ENCODE data around the gene ELOA2.
"Not testable (repeated sequence)": the region's sequence is repeated elsewhere in the genome, so short reads cannot be mapped to it uniquely, and the experiment has no call there.

The ELOA2 gene

DNA sequence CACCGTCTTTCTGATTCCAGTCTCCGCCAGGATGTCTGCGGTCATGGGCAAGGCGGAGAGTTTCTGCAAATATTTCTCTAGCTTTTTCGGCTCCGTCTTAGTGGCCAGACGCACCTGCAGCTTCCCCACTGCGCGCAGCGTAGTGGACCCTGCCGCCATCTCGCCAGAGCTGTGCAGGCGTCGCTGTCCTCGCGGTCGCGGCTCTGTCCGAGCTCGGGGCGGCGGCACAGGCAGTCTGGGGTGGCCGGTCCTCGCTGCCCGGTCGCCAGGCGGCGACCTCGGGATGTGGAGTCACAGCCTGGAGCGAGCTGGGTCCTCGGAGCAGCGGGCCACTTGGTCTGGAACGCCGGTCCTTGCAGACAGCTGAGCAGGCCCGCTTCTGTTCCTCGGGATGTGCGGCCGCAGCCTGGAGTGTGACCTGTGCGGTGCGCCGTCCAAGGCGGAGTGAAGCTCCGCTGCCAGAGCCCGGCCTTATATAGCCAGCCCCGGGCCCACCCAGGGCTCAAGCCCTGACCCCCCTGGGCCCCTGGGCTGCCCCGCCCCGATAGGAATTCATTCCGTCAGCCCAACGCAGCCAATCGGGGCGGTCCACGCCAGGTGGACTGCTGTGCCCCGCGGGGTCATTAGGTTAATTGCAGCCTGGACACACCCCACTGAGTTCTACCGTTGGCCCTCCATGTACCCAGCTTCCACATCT lies 11.5 kb downstream of the ELOA2 start:
- DNase-seq (ENCODE audit: low read depth in 1 of 2, low spot score in 1 of 2), result not testable (repeated sequence)

DNA sequence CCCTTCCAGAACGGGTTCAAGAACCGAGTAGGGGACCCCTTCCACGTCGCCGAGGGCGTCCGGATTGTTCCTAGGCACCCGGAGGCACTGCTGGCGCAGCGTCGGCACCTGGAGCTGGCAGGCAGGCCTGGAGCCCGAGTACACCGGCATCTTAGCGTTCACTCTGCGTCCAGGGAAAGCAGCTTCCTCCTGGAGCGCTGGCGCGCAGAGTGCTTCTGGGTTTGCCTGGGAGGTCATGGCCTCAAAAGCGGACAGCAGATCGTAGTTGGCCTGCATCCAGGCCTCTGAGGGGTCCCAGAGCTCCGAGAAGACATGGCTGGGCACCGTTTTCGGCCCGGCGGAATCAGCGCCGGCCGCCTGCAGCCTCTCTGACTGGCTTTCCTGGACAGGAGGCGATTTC lies 12.6 kb downstream of the ELOA2 start:
- DNase-seq (ENCODE audit: low read depth in 1 of 2, low spot score in 1 of 2), result not testable (repeated sequence)

GRCh38 chr18:47020757-47021156 lies 14.7 kb downstream of the ELOA2 start:
- not testable (repeated sequence) for DNase-seq (ENCODE audit: low read depth in 1 of 2, low spot score in 1 of 2)

DNA sequence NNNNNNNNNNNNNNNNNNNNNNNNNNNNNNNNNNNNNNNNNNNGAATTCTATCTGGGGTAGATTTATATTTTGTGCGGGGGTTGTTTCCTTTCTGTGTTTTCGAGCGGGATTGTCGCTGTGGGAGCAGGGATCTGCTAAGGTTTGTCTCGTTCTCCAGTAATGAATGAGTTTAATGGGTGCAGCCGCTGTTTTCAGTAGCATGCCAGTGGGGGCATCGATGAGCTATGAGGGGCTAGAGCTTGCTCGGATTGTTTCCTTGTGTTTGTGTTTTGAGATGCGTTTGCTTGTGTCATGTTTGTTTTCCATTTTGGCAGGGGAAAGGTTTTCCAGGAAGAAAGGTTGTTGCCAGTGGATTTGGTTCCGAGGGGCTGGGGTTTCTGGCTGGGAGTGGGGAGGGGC lies 15.6 kb downstream of the ELOA2 start:
- not testable (repeated sequence) for DNase-seq (ENCODE audit: low read depth in 1 of 2, low spot score in 1 of 2)
